ENCODE data around the gene IGLL5. TPM values are rescaled to one million over a fixed set of nuclear protein-coding genes. Genes with fewer than 3 reads are reported as not detected.

IGLL5 gene
- total and polyA plus RNA-seq, 9 of the 15 experiments (the other 6 are each of a cell fraction or from before 2014, with no cell fraction given), result not detected

DNA sequence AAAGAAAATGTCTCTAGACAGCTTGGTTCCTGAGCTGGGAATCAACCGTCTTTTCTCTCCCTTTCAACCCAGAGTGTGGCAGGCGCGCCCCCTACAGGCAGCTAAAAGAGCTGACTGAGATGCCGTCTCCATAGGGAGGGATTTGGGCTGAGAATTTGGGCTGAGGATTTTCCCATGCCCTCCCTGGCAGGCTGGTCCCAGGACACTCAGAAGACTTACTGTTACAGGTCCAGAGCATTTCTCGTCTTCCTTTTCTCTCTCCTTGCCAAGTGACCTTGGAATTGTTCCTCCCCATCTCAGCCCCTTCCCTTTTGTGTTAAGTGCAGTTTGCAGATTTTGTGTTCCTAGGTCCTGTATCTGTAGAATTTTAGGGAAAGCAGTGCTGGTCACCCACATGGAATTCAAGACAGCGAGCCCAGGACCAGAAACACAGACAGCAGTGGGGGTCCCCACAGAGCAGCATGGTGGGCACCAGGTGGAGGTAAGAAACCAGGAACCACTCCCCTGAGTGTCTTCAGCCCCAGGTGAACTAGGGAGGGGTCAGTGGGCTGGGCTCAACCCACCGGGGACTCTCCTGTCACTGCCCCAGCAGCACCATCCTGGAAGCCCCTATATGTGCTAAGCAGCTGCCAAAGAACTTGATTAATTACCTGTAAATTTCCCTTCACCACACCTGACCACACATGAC, 9.9 kb upstream of the IGLL5 start:
- Histone ChIP-seq H3K27ac (ENCODE audit: extremely low read depth, low read depth, low read length) (no peak overlapping the region), H3K4me3 (no peak overlapping the region), H4K20me1 (replicated peaks; ENCODE audit: control insufficient read depth, insufficient read depth, low read length) (peaks cover 45% of the 10 kb centered on the region), H3K27me3 (ENCODE audit: control insufficient read depth in 2 of 2, insufficient read depth in 2 of 2, low read length in 2 of 2) (peaks cover 0 to 41% of the 10 kb centered on the region in 2 experiments; a peak in 2 of 5 replicates), H3K36me3 (ENCODE audit: control insufficient read depth, insufficient read depth, low read length) (no peaks in the 10 kb centered on the region), H3K4me2 (ENCODE audit: insufficient read depth, low read length) (no peak overlapping the region), H3K4me1 (replicated peaks in 1 of 2; ENCODE audit: control insufficient read depth in 2 of 2, insufficient read depth in 2 of 2, low read length in 2 of 2) (peaks cover 0 to 3% of the 10 kb centered on the region in 2 experiments; a peak in 1 of 5 replicates), H3K9me1 (ENCODE audit: control insufficient read depth, insufficient read depth, low read length) (peaks cover 4% of the 10 kb centered on the region), H3K9me3 (replicated peaks; ENCODE audit: control insufficient read depth, insufficient read depth, low read depth, low read length) (no peaks in the 10 kb centered on the region), H3K9ac (ENCODE audit: insufficient read depth in 1 of 2, low read depth in 2 of 2, low read length in 2 of 2) (no peak overlapping the region), H2AFZ (ENCODE audit: low read depth, low read length) (no peak overlapping the region), H3K79me2 (ENCODE audit: control insufficient read depth, insufficient read depth, low read length) (no peaks in the 10 kb centered on the region)
- ATAC-seq (peak; percentile 90), FAIRE-seq (peak; percentile 86), DNase-seq (ENCODE audit: extremely low read depth in 1 of 4, low spot score in 3 of 4) (peak in 3 of 4 experiments; percentile 58 to 99 (median 98))
- intact Hi-C loops (cut with micrococcal nuclease) (loop anchor here (1.0 kb wide), 6 partner anchors 29 to 124 kb away; no protein-coding TSS in a partner anchor), in situ Hi-C loops (cut with MboI) (no loop called here)
- 1% methylated on average over 7 of the region's 7 CpGs for WGBS (ENCODE audit: insufficient coverage, low coverage, missing lambda C conversion rate)
- BruUV-seq (replicated peaks), result no TSS peak
- POLR2A ChIA-PET, result interaction anchor here (0.6 to 2.2 kb wide), 16 partner anchors 11 to 449 kb away, joined by 3 to 14 read pairs (median 4); no protein-coding TSS in a partner anchor
- CTCF ChIA-PET (ENCODE audit: low intra/inter-chr PET ratio), result interaction anchor here (0.6 to 9.8 kb wide), 34 partner anchors 11 to 532 kb away, joined by 3 to 251 read pairs (median 4); no protein-coding TSS in a partner anchor
- TF ChIP-seq ZNF217 (CRISPR knock-in tag; IDR thresholded peaks at IDR 0.05) (no peak), CREM (IDR thresholded peaks at IDR 0.05; ENCODE audit: low read depth) (0 out of 2 replicates have a peak, but pooled peaks have one; percentile 56), FOS (IDR thresholded peaks at IDR 0.05; ENCODE audit: extremely low read depth, insufficient read length) (no peak), PCBP1 (IDR thresholded peaks at IDR 0.05; ENCODE audit: low read depth, low read length, poor library complexity, severe bottlenecking) (no peak), TBP (optimal IDR thresholded peaks at IDR 0.05; ENCODE audit: low read depth, low read length) (peak; percentile 52)
- TF ChIP-seq, protein P1, sequence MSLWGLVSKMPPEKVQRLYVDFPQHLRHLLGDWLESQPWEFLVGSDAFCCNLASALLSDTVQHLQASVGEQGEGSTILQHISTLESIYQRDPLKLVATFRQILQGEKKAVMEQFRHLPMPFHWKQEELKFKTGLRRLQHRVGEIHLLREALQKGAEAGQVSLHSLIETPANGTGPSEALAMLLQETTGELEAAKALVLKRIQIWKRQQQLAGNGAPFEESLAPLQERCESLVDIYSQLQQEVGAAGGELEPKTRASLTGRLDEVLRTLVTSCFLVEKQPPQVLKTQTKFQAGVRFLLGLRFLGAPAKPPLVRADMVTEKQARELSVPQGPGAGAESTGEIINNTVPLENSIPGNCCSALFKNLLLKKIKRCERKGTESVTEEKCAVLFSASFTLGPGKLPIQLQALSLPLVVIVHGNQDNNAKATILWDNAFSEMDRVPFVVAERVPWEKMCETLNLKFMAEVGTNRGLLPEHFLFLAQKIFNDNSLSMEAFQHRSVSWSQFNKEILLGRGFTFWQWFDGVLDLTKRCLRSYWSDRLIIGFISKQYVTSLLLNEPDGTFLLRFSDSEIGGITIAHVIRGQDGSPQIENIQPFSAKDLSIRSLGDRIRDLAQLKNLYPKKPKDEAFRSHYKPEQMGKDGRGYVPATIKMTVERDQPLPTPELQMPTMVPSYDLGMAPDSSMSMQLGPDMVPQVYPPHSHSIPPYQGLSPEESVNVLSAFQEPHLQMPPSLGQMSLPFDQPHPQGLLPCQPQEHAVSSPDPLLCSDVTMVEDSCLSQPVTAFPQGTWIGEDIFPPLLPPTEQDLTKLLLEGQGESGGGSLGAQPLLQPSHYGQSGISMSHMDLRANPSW (CRISPR knock-in tag; IDR thresholded peaks at IDR 0.05), result peak; percentile 99
- TF ChIP-seq, protein P2, sequence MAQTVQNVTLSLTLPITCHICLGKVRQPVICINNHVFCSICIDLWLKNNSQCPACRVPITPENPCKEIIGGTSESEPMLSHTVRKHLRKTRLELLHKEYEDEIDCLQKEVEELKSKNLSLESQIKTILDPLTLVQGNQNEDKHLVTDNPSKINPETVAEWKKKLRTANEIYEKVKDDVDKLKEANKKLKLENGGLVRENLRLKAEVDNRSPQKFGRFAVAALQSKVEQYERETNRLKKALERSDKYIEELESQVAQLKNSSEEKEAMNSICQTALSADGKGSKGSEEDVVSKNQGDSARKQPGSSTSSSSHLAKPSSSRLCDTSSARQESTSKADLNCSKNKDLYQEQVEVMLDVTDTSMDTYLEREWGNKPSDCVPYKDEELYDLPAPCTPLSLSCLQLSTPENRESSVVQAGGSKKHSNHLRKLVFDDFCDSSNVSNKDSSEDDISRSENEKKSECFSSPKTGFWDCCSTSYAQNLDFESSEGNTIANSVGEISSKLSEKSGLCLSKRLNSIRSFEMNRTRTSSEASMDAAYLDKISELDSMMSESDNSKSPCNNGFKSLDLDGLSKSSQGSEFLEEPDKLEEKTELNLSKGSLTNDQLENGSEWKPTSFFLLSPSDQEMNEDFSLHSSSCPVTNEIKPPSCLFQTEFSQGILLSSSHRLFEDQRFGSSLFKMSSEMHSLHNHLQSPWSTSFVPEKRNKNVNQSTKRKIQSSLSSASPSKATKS (CRISPR knock-in tag; IDR thresholded peaks at IDR 0.05), result no peak
- TF ChIP-seq, protein P3, sequence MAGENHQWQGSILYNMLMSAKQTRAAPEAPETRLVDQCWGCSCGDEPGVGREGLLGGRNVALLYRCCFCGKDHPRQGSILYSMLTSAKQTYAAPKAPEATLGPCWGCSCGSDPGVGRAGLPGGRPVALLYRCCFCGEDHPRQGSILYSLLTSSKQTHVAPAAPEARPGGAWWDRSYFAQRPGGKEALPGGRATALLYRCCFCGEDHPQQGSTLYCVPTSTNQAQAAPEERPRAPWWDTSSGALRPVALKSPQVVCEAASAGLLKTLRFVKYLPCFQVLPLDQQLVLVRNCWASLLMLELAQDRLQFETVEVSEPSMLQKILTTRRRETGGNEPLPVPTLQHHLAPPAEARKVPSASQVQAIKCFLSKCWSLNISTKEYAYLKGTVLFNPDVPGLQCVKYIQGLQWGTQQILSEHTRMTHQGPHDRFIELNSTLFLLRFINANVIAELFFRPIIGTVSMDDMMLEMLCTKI (IDR thresholded peaks at IDR 0.05; ENCODE audit: partially characterized antibody), result no peak
- TF ChIP-seq, protein P4, sequence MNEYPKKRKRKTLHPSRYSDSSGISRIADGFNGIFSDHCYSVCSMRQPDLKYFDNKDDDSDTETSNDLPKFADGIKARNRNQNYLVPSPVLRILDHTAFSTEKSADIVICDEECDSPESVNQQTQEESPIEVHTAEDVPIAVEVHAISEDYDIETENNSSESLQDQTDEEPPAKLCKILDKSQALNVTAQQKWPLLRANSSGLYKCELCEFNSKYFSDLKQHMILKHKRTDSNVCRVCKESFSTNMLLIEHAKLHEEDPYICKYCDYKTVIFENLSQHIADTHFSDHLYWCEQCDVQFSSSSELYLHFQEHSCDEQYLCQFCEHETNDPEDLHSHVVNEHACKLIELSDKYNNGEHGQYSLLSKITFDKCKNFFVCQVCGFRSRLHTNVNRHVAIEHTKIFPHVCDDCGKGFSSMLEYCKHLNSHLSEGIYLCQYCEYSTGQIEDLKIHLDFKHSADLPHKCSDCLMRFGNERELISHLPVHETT (CRISPR knock-in tag; conservative IDR thresholded peaks at IDR 0.05 in 1 of 2, IDR thresholded peaks at IDR 0.05 in 1 of 2), result peak in 1 of 2 experiments; percentile 95; a peak in 2 of 4 replicates
- TF ChIP-seq, protein P5, sequence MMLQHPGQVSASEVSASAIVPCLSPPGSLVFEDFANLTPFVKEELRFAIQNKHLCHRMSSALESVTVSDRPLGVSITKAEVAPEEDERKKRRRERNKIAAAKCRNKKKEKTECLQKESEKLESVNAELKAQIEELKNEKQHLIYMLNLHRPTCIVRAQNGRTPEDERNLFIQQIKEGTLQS (IDR thresholded peaks at IDR 0.05), result no peak
- TF ChIP-seq, protein P5 (CRISPR knock-in tag; conservative IDR thresholded peaks at IDR 0.05), result peak; percentile 86; the same call in 1 of the 2 replicates

Data from K562 (cell line).